Fibroblast of skin of abdomen (primary cell): ENCODE results near the gene VPS26A.
A peak's percentile ranks its signal among the peaks of the same experiment; 100 is the strongest.
"Not testable (repeated sequence)": the region's sequence is repeated elsewhere in the genome, so short reads cannot be mapped to it uniquely, and the experiment has no call there.

ENCODE experiments used
- DNase-seq: peaks from one replicate; pipeline ENCODE4 v3.0.0-alpha.2; 2013

Gene VPS26A

GRCh38 chr10:69103784-69104183 is 20.2 kb upstream of the VPS26A start:
- DNase-seq, result no peak

- no peak for DNase-seq
These were observed 18.8 kb upstream of the VPS26A start for GRCh38 chr10:69104994-69105790.

GRCh38 chr10:69107176-69107490 is 16.8 kb upstream of the VPS26A start:
- no peak for DNase-seq

- DNase-seq, result no peak
These were observed 16.3 kb upstream of the VPS26A start for GRCh38 chr10:69107699-69108098.

GRCh38 chr10:69119896-69120295 is 4.1 kb upstream of the VPS26A start:
- peak; percentile 10 for DNase-seq

GRCh38 chr10:69123306-69123746 is 652 bp upstream of the VPS26A start:
- DNase-seq, result peak; percentile 66

- DNase-seq, result peak; percentile 46
These were observed 738 bp downstream of the VPS26A start for GRCh38 chr10:69124563-69125268.

GRCh38 chr10:69125554-69125953 is 1.6 kb downstream of the VPS26A start:
- no peak for DNase-seq

- no peak for DNase-seq
These were observed 6.3 kb downstream of the VPS26A start for GRCh38 chr10:69130251-69130650.

GRCh38 chr10:69139961-69140360 is 16.0 kb downstream of the VPS26A start:
- no peak for DNase-seq

GRCh38 chr10:69141304-69141703 is 17.3 kb downstream of the VPS26A start:
- no peak for DNase-seq

- DNase-seq, result not testable (repeated sequence)
These were observed 18.1 kb downstream of the VPS26A start for GRCh38 chr10:69142074-69142473.

- DNase-seq, result no peak
These were observed 19.0 kb downstream of the VPS26A start for GRCh38 chr10:69142983-69143382.

- DNase-seq, result no peak
These were observed 21.4 kb downstream of the VPS26A start for GRCh38 chr10:69145329-69145728.

- DNase-seq, result no peak
These were observed 21.9 kb downstream of the VPS26A start for GRCh38 chr10:69145864-69146263.

- no peak for DNase-seq
These were observed 22.8 kb downstream of the VPS26A start for GRCh38 chr10:69146759-69147158.

GRCh38 chr10:69151984-69152383 is 28.0 kb downstream of the VPS26A start:
- DNase-seq, result no peak

GRCh38 chr10:69153227-69153626 is 29.2 kb downstream of the VPS26A start:
- DNase-seq, result no peak

- peak; percentile 4 for DNase-seq
These were observed 36.8 kb downstream of the VPS26A start for GRCh38 chr10:69160809-69161241.

- DNase-seq, result no peak
These were observed 44.5 kb downstream of the VPS26A start for GRCh38 chr10:69168493-69168892.

- DNase-seq, result peak; percentile 14
These were observed 48.4 kb downstream of the VPS26A start for GRCh38 chr10:69172241-69172982.

- not testable (repeated sequence) for DNase-seq
These were observed 51.3 kb downstream of the VPS26A start for GRCh38 chr10:69175326-69175725.

- DNase-seq, result no peak
These were observed 52.8 kb downstream of the VPS26A start for GRCh38 chr10:69176823-69177222.
